ENCODE data around the gene GLRX2.

- TF ChIP-seq POLR2A (IDR thresholded peaks at IDR 0.05; ENCODE audit: low read depth, low read length) (no peak), POLR2AphosphoS5 (IDR thresholded peaks at IDR 0.05; ENCODE audit: low read depth, low read length) (no peak)
These were observed 8.2 kb upstream of the GLRX2 start for GRCh38 chr1:193113258-193113991.
